NK-92 (cell line): ENCODE data around the gene LSM14B.
A peak's percentile ranks its signal among the peaks of the same experiment; 100 is the strongest.

ENCODE experiments used
- DNase-seq: peaks from one replicate; lab custom pipeline; 2025; ENCODE audit not compliant: unreplicated experiment; lab: John Stamatoyannopoulos, UW

The LSM14B gene

DNA sequence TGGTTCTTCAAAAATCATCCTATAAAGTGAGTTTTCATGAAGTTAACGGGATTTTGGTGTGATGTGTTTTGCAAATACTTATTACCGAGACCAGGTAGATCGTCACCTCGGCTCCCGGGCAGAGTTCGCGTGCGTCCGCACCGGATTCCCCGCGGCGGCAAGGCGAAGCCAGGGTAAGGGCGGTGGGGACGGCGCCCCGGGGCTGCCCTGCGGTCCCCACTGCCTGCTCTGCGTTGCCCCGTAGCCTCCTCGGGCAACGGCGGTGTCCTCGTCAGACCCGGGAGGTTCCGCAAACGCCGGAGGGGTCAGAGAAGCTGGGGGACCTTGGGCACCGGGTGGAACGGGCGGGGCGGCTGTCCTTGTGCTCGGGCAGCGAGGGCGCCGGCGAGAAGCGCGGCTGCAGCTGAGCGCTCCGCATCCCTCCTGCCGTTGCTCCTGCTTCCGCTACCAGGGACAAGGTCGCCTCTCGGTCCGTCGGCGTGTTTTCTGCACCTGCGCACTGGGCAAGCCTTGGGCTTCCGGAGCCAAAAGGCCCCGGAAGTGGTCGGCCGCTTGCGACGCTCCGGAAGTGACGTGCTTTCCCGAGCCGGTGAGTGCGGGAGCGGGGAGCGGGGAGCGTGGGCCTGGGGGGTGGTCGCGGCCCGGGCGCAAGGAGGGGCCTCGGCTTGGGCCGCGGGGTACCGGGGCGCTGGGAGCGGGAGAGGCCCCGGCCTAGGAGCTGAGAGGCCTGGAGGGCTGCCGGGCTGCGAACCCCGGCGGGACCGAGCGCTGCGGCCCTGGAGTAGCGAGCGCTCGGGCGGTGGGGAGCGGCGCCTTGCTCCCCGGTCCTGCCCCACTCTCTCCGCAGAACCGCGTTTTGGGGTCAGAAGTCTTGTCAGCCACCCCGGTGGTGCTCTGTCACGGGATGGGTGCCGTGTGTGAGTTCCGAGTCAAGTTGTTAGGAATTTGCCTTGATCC lies 60.5 kb downstream of the LSM14B start, which contains the start of gene MTG2:
MTG2 (plus strand) TSS at position 560 of the 957 bp plus-strand sequence. CDS start 10,393 bp downstream, outside the sequence.
- peak; percentile 63 for DNase-seq

DNA sequence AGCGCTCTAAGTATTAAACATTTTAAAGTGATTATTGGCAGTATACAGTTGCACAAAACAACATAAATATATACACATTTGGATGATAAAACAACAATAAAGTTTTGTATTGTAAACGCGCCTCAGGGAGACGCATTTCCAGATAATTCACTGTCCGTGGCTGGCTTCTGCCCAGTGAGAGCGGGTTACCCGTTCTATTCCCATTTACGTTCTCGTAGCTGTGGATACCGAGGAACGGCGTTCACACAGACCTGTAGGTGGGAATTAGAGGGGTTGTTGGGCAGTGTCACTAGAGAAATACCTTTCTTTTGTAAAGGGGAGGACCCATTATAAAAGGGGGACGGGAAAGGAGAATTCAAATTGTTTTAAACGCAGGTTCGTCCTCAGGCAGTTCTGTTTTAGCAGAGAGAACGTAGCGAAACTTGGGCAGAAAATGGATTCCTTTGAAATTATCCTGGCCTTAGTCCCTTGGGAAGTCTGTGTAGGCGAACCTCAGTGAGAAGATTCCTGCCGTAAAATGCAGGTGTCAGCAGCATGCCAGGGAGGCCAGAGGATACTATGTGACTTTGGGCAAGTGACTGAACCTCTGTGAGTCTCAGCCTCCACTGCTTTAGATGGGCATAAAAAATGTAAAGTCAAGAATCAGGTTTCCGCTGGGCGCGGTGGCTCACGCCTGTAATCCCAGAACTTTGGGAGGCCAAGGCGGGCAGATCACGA lies 61.3 kb downstream of the LSM14B start:
- no peak for DNase-seq
